ENCODE data around the gene SHISAL2A.

SHISAL2A gene

DNA sequence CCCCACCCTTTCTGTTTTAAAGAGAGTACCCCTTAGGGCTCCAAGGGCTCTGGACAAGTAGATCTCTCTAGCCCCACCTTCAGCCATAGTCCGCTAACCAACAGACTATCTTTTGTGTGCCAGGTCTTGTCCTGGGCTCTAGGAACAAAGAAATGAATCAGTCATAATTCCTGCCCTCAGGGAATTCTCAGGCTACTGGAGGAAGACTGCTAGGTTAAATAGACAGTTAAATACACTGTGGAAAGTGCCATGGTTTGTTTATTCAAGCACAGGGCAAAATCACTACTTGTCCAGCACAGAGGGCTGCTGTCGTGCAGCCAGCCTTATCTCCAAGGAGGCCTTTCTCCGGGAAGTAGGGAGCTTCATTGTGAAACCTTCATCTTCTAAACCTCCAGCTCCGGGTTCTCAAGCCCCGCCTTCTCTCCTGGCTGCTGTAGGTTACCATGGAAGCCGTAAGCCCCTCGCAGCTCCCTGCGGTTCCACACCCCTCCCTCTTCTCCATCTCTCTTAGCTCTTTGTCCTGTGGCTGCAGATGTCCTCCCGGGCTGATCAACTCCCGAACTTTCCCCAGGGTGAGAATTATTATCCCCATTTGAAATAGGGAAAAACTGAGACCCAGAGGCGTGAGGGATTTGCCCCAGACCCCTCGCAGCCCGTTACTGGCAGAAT lies 29.8 kb downstream of the SHISAL2A start:
- DNase-seq: no peak

DNA sequence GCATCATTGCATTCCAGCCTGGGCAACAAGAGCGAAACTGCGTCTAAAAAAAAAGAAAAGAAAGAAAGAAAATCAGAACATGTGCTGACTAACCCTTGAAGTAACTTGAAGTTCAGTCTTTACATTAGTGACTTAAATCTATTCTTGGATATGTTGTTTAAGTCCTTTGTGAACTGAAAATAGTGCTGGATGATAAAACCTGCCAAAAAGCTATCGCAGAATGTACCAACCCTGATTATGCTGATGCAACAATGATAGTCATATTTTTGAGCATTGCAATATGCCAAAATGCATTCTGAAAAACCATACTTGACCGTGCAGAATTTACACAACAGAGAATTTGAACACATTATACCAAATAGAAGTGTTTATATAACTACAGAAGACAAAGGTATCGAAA lies 30.7 kb downstream of the SHISAL2A start:
- DNase-seq: no peak

- no peak for DNase-seq
Measured at GRCh38 chr1:52665006-52665941, 32.3 kb downstream of the SHISAL2A start.

GRCh38 chr1:52667290-52667689 lies 34.3 kb downstream of the SHISAL2A start:
- no peak for DNase-seq

- no peak for DNase-seq
Measured at GRCh38 chr1:52667984-52668383, 35.0 kb downstream of the SHISAL2A start.

GRCh38 chr1:52668711-52669110 lies 35.7 kb downstream of the SHISAL2A start:
- DNase-seq: no peak

- DNase-seq: no peak
Measured at GRCh38 chr1:52669696-52670095, 36.7 kb downstream of the SHISAL2A start.

- DNase-seq: no peak
Measured at GRCh38 chr1:52670604-52671003, 37.6 kb downstream of the SHISAL2A start.

GRCh38 chr1:52672946-52673345 lies 40.0 kb downstream of the SHISAL2A start:
- DNase-seq: no peak

DNA sequence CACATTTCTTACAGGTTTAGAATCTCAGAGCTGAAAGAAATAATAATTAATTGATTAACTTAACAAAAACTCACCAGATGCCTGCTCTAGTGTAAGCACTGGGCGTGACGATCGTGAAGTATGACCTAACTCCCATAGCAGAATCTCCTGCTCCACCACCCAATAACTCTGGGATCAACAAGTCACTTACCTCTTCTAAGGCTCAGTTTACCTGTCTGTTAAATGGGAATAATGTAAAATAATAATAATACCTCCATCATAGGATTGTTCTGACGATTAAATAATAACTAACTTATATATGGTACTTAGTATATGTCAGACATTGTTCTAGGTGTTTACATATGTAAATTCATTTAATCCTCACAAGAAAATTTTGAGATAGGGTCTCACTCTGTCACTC lies 40.5 kb downstream of the SHISAL2A start:
- no peak for DNase-seq

- DNase-seq: peak in 1 of 2 experiments; percentile 12
Measured at GRCh38 chr1:52674497-52675384, 41.8 kb downstream of the SHISAL2A start.

DNA sequence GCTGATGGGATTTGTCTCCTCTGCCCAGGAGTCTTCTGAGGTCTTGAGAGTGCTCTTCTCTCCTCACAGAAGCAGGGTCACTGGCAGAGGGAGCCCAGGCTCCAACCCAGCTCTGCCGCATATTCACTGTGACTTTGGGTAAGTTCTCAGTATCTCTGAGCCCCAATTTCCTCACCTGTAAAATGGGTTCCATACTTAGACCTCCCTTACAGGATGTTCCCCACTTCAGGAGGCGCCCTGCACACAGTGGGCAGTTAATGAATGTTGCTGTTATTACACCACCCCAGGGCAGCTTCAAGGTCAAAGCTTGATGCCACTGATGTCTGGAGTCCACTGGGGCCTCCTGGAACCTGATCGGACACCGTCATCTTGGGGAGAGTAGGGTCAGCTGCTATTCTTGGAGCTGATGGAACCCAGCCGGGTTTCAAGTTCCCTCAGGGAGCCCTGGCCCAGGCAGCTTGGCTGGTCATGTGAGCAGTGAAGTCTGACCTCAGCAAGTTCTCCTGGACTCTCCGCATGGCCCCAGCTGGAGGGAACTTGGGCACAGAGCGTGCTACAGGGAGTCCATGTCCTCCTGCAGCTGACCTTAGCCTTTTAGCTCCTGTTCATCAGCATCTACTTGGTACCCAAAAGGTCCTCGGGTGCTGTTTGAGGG lies 43.4 kb downstream of the SHISAL2A start:
- no peak for DNase-seq

- peak; percentile 11 to 16 for DNase-seq
Measured at GRCh38 chr1:52677076-52677806, 44.3 kb downstream of the SHISAL2A start.

- DNase-seq: no peak
Measured at GRCh38 chr1:52679048-52679447, 46.1 kb downstream of the SHISAL2A start.

DNA sequence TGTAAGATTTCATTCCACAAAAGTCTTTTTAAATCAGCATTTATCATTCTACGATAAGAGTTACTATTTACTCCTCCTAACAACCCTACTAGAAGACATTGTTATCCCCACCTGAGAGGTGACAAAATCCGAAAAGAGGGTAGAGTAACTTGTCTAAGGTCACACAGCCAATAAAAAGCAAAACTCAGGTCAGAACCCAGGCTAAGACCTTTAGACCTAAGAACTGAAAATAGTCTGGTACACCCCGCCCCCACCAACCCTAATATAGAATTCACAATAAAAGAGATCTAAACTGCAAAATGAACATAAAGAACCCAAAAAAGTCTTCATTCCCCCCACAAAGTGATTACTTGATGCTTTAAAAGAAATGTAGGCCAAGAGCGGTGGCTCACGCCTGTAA lies 46.5 kb downstream of the SHISAL2A start:
- no peak for DNase-seq

GRCh38 chr1:52680353-52680752 lies 47.4 kb downstream of the SHISAL2A start:
- DNase-seq: no peak

DNA sequence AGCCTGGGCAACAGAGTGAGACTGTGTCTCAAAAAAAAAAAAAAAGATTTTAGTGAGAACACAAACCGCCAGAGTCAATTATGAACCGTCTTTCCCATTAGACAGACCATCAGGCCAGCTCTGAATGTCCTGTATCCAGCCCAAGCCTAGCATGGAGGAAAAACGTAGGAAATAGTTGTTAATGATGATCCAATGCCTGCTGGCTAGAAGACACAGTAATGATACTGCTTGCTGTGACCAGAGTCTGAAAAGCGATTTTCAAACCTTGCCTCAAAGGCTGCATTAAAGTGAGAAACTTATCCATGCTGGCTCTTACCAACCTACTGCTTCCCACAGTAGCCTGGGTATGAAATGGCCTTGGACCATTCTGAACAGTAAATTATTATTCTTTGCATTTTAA lies 48.2 kb downstream of the SHISAL2A start:
- DNase-seq: no peak

GRCh38 chr1:52683367-52683940 lies 50.5 kb downstream of the SHISAL2A start:
- DNase-seq: no peak

GRCh38 chr1:52684545-52684944 lies 51.6 kb downstream of the SHISAL2A start:
- no peak for DNase-seq

- DNase-seq: peak; percentile 71 to 72
Measured at GRCh38 chr1:52686261-52686751, 53.3 kb downstream of the SHISAL2A start.

DNA sequence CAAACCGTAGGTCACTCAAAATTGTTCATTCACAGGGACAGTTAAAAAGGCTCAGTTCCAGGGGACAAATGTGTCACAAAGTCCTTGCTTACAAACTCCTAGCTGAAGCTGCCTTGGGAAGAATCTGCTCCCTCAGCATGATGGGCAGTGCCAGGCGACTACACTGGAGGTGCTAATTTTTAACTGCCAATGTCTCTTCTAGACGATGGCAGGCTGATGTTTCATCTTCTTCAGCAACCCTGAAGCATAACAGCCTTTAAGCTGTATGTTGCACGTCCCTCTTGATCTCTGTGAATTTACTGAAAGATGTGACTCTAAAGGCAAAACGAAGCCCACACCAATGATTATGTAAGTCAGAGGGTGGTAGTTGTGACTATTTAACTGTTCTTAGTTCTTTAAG lies 53.9 kb downstream of the SHISAL2A start:
- DNase-seq: no peak
